HCT116 (cell line): ENCODE results near the gene NCDN.

ENCODE experiments used
- EGR1 ChIP-seq: IDR thresholded peaks from 2 replicates; pipeline ENCODE4 v1.6.1; 2012; ENCODE audit warnings: low read depth
- EZH2 ChIP-seq: fragments of 200-600 bp; sonication (generic); IDR thresholded peaks from 2 replicates; pipeline ENCODE4 v1.6.1; 2017; ENCODE audit warnings: antibody characterized with exemption, mixed run types
- POLR2A ChIP-seq: IDR thresholded peaks from 2 replicates; pipeline ENCODE4 v1.7.0; 2011; ENCODE audit warnings: borderline replicate concordance; ENCODE audit not compliant: insufficient read depth, insufficient read length; ENCODE audit errors: extremely low read depth
- POLR2AphosphoS5 ChIP-seq: IDR thresholded peaks from 2 replicates; pipeline ENCODE4 v1.6.1; 2011; ENCODE audit warnings: mild to moderate bottlenecking, low read depth, low read length, moderate library complexity
- SIN3A ChIP-seq: IDR thresholded peaks from 2 replicates; pipeline ENCODE4 v1.6.1; 2012; ENCODE audit warnings: low read depth
- SRF ChIP-seq: IDR thresholded peaks from 2 replicates; pipeline ENCODE4 v1.6.1; 2012; ENCODE audit warnings: low read depth
- TCF7L2 ChIP-seq: IDR thresholded peaks from 2 replicates; pipeline ENCODE4 v1.7.0; 2011; ENCODE audit warnings: borderline replicate concordance, inconsistent platforms; ENCODE audit not compliant: insufficient read depth, insufficient read length; ENCODE audit errors: extremely low read depth
- YY1 ChIP-seq: IDR thresholded peaks from 2 replicates; pipeline ENCODE4 v1.6.1; 2011; ENCODE audit warnings: low read length, low read depth, moderate library complexity, mild to moderate bottlenecking; ENCODE audit not compliant: insufficient replicate concordance; ENCODE audit errors: extremely low read depth
- TF ChIP-seq, protein P1 (sequence below), 3 experiments: fragments of 200-600 bp in 1 of 3; sonication (generic) in 1 of 3; IDR thresholded peaks in 2 of 3; conservative IDR thresholded peaks in 1 of 3; 2 replicates each; pipeline ENCODE4 v1.5.1; 2012 to 2017; ENCODE audit warnings: low read depth in 2 of 3, low read length in 2 of 3, antibody characterized with exemption in 1 of 3, borderline replicate concordance in 1 of 3, control low read depth in 1 of 3, mild to moderate bottlenecking in 1 of 3, mixed read lengths in 1 of 3, mixed run types in 1 of 3, moderate library complexity in 1 of 3; ENCODE audit not compliant: insufficient read depth in 1 of 3

GRCh38 chr1:35591211-35591610 is 33.6 kb downstream of the NCDN start:
- TF ChIP-seq POLR2A, result no peak
- TF ChIP-seq, protein P1, sequence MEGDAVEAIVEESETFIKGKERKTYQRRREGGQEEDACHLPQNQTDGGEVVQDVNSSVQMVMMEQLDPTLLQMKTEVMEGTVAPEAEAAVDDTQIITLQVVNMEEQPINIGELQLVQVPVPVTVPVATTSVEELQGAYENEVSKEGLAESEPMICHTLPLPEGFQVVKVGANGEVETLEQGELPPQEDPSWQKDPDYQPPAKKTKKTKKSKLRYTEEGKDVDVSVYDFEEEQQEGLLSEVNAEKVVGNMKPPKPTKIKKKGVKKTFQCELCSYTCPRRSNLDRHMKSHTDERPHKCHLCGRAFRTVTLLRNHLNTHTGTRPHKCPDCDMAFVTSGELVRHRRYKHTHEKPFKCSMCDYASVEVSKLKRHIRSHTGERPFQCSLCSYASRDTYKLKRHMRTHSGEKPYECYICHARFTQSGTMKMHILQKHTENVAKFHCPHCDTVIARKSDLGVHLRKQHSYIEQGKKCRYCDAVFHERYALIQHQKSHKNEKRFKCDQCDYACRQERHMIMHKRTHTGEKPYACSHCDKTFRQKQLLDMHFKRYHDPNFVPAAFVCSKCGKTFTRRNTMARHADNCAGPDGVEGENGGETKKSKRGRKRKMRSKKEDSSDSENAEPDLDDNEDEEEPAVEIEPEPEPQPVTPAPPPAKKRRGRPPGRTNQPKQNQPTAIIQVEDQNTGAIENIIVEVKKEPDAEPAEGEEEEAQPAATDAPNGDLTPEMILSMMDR (IDR thresholded peaks at IDR 0.05 in 2 of 3, conservative IDR thresholded peaks at IDR 0.05 in 1 of 3; ENCODE audit: borderline replicate concordance in 1 of 3, insufficient read depth in 1 of 3, low read depth in 2 of 3, low read length in 2 of 3), result no peak
- TF ChIP-seq EZH2, result no peak
- no peak for TF ChIP-seq EGR1
- TF ChIP-seq POLR2AphosphoS5, result no peak
- no peak for TF ChIP-seq TCF7L2
- no peak for TF ChIP-seq SIN3A
- no peak for TF ChIP-seq YY1
- no peak for TF ChIP-seq SRF
